ENCODE measurements around the gene KRT8.

- TF ChIP-seq CTCF (IDR thresholded peaks at IDR 0.05; ENCODE audit: insufficient read depth, low read length): no peak
- TF ChIP-seq POLR2AphosphoS5 (IDR thresholded peaks at IDR 0.05; ENCODE audit: low read depth): no peak
Observed at GRCh38 chr12:52949413-52950331, 44.8 kb upstream of the KRT8 start.
